Measurements from ENCODE around the gene POLR2J.
"Not testable (repeated sequence)": the region's sequence is repeated elsewhere in the genome, so short reads cannot be mapped to it uniquely, and the experiment has no call there.

- not testable (repeated sequence) for TF ChIP-seq CTCF, POLR2A, POLR2AphosphoS5 (IDR thresholded peaks at IDR 0.05)
Observed at GRCh38 chr7:102494026-102494425, 15.3 kb upstream of the POLR2J start.
